ENCODE data around the gene RAB20.
"Not testable (repeated sequence)": the region's sequence is repeated elsewhere in the genome, so short reads cannot be mapped to it uniquely, and the experiment has no call there.

RAB20 gene

DNA sequence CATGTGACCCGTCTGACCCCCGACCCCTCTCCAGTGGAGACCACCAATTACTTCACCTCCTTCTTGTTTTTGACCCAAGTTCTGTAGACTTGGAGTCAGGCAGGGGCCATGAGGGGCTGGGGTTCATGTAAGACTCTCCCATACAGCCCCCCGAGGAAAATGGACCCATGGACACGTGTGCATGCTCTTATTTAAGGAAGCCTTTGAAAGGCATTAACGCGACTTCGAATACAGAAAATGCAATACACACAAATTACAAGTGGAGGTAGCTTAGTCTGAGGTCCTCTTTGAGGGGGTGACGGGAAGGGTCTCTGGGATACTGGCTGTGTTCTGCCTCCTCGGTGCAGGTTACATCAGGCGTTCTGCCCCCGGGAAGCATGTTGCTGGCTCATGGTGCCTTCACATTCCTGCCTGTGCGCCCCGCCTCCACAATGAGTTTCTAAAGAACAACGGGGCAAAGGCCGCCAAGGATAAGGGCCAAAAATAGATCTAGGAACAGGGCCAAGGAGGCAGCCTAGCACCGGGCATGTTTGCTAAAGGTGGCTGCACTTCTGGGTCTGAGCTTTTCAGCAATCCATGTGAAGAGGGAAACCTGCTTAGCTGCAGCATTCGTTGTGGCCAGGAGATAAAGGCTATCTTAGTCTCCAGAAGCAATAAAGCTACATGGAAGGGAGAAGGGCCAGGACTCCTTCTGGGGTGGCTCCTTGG lies 54.5 kb downstream of the RAB20 start:
- DNase-seq: no peak

DNA sequence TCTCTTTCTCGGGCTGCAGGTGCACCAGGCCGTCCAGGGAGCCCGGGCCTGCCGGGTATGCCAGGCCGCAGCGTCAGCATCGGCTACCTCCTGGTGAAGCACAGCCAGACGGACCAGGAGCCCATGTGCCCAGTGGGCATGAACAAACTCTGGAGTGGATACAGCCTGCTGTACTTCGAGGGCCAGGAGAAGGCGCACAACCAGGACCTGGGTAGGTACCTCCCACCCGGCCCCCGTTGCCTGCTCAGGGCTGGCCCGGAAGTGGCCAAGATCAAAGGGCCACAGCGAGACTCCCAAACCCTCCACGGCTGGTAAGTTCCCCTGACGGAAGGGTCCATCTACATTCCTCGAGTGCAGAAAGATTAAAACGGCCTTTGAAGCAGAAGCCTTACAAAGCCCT lies 55.1 kb downstream of the RAB20 start:
- DNase-seq: no peak

DNA sequence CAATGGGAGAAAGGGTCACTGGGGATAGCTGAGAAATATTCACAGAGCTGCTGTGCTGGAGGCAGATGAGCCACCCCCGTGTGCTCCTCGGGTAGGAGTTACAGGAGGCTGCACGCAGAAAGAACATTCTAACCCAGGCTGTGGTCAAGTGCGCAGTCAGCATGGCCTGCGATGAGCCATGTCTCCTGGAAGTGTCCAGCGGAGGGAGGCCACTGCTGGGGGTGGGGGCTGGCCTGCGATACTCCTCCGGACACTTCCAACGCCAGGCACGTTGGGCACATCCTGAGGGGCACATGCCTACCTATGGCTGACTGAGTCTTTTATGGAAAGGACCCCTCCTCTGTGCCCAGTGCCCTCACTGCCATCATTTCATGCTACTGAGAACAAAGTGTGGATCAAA lies 55.9 kb downstream of the RAB20 start:
- no peak for DNase-seq

DNA sequence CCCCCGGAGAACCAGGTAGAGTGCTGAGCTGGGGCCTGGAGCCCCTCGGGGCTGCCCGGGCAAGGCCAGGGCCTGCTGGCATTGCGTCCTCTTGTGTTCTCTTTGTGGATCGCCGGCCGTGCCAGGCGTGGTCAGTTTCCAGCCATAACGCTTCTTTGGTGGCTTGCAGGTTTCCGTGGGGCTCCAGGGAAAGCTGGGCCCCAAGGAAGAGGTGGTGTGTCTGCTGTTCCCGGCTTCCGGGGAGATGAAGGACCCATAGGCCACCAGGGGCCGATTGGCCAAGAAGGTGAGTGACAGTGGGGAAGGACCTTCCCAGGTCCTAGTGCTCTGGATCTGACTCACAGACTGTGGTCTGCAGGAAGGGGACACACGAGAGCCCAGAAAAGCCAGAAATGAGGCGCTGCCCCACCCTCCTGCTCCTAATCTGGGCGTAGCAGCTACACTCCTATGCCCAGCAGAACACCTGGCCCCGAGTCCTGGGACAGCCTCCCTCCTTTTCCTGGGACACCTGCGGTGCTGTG lies 57.5 kb downstream of the RAB20 start:
- no peak for DNase-seq

DNA sequence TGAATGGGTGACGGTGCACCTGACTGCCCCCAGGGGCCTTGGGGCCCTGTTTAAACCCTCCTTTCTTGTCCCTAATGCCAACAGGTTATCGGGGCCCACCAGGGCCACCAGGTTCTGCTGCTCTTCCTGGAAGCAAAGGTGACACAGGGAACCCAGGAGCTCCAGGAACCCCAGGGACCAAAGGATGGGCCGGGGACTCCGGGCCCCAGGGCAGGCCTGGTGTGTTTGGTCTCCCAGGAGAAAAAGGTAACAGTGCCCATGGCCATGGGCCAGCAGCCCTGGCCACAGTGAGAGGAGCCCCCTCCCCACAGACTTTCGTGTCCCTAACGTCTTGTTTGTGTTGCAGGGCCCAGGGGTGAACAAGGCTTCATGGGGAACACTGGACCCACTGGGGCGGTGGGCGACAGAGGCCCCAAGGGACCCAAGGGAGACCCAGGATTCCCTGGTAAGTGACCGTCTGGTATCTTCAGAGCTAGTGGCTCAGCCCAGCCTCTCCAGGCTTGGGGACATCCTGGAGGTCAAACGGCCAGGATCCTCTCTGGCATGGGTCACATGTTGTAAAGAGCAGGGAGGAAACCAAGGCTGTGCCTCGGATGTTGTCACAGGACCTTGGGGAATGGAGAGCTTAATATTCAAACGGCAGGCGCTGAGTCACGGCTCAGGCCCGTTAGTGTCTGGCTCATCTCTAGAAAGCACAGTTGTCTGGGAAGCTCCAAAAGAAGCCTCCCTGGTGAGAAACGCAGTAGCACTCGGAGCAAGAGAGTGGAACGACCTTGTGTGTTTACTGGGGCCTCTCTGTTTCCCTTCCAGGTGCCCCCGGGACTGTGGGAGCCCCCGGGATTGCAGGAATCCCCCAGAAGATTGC lies 58.3 kb downstream of the RAB20 start:
- no peak for DNase-seq

DNA sequence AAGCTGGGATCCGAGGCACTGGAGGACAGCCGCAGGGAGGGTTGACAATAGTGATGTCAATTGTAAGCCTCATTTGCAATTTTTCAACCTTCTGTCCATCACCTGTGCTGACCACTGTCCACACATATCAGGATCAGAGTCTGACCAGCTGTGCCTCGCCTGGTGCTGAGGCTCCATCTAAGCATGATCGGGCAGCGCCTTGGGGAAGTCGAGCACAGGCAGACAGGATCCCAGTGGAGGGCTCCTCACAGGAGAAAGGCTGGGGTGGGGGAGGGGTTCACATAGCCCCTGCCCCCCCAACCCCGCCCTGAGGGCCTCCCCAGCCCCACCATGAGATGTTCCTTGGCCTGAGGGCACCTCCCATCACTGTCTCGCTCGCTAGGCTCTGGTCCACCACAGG lies 60.3 kb downstream of the RAB20 start:
- DNase-seq: no peak

DNA sequence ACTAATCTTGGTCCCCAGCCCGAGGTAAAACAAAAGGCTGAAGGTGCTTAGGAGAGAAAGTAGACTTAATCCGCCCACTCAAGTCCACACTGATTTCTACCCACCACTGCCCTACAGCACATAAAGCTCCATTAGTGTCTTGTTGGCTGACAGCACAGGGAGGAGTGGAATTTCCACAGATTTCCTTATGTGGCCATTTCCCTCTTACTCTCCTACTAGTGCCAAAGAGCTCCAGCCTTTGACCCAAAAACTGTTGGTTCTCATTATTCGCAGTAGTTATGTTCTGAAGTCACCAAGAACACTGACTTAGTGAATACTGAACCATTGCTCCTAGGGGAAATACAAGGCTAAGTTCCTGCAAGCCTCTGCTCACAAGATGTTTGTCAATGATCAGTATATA lies 61.2 kb downstream of the RAB20 start:
- no peak for DNase-seq

DNA sequence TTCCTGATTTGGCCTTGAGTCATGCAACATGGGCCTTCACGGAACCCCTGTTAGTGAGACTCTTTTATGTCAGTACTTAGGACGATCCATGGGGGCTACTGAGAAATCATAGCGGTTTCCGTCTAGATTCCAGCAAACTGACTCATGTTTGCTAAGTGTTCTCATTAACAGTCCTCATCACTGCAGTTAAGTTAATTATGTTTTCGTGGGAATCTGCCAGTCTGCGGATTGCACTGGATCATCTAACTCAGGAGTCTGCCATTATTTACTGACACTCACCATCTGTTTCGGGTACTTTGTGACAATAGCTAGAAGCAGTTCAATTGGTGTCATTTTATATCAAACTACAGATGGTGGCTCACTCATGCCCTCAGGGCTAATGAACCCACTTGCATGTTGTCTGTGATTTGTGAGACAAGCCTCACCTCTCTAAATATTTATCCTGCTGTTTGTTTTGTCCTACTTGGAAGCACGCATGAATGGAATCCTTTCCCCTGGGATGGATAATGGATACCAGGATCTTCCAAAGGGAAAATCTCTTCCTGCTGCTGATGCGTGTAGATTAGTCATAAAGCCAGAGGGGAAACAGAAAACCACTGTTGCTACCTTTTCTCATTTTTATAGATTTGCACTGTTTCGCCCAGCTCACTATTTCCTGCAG lies 61.8 kb downstream of the RAB20 start:
- DNase-seq: no peak

DNA sequence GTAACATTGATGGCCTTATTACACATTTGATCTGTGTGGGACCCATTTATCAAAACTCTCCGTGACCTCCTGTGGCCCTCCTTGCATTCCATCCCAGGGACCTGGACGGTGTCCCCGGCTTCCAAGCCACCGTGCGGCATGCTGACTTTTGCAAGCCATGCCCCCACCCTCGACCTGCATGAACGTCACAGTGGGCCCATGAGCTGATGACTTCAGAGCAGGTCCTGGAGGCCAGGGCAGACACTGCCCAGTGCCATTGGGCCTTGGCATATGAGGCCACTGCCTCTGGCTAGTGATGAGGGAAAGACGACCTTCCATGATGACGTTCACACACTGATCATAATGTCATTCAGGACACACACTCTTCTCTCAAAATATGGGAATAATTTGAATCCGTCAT lies 62.8 kb downstream of the RAB20 start:
- DNase-seq: no peak

DNA sequence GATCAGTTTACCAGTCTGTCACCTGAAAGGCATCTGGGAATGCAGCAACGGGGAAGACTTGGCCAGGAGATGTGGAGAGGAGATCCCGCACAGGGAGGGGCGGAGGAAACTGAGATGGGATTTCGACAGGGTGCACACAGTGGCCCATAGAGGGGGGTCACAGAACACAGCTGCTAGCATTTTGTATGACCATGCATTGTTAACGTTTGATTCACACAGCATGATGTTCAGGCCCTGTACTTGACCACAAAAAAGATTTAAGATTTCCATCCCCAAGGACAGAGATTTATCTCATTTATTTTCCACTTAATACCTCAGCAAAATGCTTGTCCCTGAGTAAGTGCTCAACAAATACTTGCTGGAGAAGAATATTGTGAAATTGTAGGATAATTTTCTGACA lies 63.2 kb downstream of the RAB20 start:
- no peak for DNase-seq

DNA sequence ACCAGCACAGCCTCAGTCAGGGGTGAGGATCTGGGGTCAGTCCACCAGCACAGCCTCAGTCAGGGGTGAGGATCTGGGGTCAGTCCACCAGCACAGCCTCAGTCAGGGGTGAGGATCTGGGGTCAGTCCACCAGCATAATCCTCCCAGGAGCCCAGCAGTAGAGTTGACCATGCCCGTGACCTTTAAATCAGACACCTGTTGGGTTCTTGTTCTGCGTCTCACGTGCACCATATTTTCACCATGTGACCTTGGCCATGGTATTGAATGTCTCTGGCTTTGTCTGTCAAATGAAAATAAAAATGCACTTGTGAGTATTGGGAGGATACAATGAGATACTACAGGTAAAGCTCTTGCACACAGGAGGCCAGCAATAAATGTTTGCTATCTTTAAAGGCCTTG lies 63.6 kb downstream of the RAB20 start:
- DNase-seq: not testable (repeated sequence)

DNA sequence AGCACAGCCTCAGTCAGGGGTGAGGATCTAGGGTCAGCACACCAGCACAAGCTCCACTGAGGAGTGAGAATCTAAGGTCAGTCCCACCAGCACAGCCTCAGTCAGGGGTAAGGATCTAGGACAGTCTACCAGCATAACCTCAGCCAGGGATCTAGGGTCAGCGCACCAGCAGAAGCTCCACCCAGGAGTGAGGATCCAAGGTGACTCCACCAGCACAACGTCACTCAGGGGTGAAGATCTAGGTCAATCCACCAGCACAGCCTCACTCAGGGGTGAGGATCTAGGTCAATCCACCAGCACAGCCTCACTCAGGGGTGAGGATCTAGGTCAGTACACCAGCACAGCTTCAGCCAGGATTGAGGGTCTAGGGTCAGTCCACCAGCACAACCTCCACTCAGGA lies 64.5 kb downstream of the RAB20 start:
- DNase-seq: no peak

DNA sequence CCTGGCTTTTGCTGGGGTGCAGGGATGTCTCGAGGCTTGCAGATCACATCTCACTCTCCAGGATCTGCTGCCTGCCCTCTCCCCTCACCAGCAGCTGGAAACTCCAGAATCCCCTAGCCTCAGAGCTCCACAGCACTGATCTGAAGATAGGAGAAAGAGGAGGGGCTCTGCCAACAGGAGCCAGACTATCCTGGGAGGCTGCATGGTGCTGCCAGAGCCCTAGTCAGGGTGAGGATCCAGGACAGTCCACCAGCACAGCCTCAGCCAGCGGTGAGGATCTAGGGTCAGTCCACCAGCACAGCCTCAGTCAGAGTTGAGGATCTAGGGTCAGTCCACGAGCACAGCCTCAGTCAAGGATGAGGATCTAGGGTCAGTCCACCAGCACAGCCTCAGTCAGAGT lies 65.2 kb downstream of the RAB20 start:
- DNase-seq: no peak

DNA sequence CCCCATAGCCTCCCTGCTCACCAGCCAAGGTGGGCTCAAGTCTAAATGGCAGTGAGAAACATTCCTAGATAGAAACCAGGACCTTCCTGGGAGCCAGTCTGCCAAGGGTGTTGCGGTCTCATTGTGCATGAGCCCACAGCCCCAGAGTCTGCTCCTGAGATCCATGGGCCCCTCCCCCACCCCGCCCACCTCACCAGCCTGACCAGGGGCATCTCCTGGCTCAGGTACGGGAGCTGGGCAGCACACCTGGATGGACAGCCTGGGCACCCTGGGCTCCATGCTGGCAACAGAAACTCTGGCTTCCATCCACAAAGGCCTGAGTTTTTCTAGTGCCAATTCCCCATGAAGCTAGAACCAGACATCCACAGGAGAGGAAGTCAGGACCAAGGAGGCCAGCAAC lies 65.6 kb downstream of the RAB20 start:
- no peak for DNase-seq

DNA sequence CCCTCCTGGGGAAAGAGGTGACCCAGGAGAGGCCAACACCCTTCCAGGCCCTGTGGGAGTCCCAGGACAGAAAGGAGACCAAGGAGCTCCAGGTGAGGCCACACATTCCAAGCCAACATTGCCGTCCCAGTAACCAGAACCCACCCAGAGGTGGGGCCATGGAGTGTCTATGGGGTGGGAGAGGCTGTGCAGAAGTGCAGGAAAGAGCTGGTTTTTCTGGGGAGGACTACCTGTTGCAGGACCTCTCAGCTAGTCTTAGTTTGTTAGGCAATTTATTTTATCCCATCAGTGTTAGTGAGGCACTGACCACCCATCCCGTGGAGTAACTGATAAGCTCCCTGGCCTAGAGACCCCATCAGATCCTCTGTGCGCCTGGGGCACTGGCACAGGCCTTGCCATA lies 66.1 kb downstream of the RAB20 start:
- DNase-seq: no peak

DNA sequence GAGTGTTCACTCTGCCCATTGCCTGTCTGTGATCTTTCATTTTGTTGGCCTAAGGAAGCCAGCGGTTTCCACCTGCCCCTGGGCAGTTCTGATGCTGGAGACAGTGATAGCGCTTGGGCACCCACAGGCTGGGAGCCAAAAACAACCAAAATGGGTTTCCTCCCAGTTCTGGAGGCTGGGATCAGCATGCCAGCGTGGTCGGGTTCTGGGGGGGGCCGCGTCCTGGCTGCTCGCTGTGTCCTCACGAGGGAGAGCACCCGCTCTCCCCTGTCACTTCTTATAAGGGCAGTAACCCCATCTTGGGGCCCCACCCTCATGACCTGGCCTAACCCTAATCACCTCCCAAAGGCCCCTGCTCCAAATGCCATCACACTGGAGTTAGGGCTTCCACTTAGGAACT lies 67.9 kb downstream of the RAB20 start:
- DNase-seq: no peak

DNA sequence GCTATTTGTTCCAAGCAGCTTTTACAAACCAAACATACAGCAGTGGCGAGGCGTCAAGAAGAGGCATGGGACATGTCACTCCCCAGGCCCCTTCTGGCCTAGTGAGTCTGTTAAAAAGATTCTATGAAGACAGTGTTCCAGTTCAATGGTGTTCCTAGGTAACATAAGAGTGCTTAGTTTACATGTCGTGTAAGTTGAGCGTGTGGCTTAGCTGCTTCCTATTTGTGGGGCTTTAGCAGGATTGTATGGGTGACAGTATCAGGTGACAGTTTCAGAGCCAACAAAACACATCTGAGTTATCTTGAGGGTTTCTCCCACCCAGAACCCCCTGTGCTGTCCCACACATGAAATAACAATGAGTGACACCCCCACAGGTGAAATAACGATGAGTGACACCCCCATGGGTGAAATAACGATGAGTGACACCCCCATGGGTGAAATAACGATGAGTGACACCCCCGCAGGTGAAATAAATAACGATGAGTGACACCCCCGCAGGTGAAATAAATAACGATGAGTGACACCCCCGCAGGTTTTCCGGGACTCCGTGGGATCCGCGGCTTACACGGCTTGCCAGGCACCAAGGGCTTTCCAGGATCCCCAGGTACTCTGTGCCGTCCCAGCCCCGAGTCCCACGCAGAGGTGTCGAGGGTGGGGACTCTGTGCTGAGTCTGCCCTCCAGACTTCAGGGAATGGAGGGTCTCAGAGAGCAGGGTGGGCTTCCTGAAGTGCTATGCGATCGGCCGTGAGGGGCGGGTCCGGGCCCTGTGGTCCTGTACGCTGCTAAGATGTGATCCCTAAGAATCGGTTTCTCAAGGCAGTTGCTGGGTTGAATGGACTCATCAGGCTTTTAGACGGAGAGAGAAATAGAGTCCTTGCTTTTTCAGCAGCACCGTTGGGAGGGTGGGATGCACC lies 68.6 kb downstream of the RAB20 start:
- no peak for DNase-seq

DNA sequence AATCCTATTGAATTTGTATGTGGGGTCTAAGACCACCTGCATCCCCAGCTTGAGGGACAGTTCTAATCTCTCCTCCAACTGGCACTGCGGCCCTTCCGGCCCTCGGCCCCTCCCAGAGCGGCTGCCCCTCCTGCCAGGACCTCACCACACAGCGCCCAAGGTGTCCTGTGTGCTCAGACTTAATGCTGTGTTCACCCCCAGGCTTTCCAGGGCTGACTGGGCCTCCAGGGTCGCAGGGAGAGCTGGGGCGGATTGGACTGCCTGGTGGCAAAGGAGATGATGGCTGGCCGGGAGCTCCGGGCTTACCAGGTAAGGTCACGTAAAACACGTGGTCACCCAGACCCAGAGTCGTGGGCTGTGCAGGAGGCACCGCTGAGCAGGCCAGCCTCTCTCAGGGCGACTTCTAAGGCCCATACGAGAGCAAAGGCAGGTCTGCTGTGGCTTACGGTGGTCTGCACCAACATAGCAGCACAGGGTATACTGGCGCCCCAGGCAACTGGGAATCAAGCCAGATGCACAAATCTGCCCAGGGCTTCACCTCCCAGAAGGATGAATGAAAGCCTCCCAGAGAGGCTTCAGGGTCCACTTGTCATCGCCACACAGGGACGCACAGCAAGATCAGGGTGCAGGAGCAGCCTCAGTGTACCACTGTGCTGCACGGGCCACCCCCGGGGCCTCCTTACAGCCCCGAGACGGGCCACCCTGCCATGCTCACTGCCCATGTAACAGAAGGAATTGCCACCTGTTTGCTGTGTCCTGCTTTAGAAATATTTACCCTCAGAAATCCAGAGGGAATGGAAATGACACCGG lies 69.4 kb downstream of the RAB20 start:
- DNase-seq: no peak

DNA sequence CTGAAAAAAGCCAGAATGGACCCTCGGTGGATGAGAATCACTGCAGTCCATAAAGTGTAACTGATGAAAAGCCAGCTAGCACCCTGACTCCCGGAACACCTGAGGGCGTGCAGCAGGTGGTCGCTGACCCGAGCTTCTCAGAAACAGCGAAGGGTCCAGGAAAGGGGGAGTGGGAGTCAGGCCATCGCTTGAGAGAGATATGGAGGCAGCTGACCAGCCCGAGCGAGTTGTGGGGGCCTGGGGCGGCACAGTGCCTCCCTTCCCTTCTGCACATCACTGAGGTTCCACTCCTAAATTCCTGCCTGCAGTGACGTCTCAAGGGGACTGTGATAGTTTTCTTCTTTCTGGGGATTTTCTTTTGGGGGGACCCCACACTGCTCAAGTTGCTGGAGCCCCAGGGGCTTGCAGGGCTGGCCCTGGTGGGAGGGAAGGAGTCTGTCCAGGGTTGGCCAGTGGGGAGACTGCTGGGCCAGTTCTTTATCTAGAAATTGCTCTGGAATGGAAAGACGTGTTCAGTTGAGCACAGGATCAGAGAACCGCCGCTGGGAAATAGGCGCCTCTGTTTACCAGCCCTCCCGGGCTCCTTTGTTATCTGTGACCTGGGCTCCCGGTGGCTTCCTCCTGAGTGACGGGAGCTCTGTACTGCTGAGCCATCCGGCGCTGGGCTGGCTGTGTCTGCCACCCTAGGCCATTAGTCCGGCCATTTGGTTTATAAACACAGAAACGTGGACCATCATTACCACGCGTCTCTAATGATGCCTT lies 71.3 kb downstream of the RAB20 start:
- no peak for DNase-seq

DNA sequence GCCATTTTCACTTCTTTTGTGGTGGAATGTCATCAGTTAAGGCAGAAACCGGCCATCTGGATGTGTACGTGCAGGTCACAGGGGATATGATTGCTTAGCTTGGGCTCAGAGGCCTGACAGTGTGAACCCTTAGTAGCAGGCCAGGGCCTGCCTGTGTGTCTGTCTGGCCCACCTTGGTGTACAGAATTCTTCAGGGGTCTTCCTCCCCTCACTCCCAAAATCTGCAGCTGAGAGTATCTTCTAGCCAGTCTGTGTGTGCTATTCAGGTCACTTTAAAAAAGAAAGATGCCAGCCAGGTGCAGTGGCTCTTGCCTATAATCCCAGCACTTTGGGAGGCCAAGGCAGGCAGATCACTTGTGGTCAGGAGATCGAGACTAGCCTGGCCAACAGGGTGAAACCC lies 74.6 kb downstream of the RAB20 start:
- not testable (repeated sequence) for DNase-seq

Data from stimulated activated CD4-positive, alpha-beta T cell treated with anti-CD3 and anti-CD28 coated beads, Interleukin-4, amount 100 ng/mL, for 1 hour (primary cell).